ENCODE data around the gene VMP1.

Gene VMP1

DNA sequence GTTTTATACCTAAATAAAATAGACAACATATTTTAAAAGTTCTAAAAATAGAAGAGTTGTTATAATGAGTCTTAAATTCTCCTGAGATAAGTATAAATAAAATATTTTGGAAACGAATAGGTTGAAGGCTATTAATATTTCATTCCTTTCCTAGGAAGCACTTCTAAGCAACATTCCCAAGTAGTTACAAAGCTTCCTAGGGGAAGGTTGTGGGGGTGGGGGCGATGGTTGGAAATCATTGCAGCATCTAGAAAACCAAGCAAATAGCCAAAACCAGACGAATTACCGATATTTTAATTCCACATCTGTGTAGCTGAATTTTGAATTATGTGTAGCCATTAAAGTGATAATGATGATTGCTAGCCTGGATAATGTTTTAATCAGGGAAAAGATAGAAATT is 27.1 kb upstream of the VMP1 start:
- CTCF ChIA-PET = no interaction called here
- POLR2A ChIA-PET = no interaction called here
- Histone ChIP-seq H3K4me3 (ENCODE audit: low read depth, low read length) (no peak overlapping the region), H3K9me3 (ENCODE audit: control insufficient read depth, insufficient read depth, low read depth, low read length) (no peaks in the 10 kb centered on the region), H3K4me1 (ENCODE audit: control insufficient read depth, insufficient read depth, low read length) (no peaks in the 10 kb centered on the region), H3K36me3 (ENCODE audit: control insufficient read depth in 2 of 2, insufficient read depth in 1 of 2, low read length in 2 of 2) (peaks cover 98 to 99% of the 10 kb centered on the region in 2 experiments), H3K27ac (ENCODE audit: extremely low read depth, low read depth, low read length) (no peak overlapping the region)
- TF ChIP-seq, protein P1, sequence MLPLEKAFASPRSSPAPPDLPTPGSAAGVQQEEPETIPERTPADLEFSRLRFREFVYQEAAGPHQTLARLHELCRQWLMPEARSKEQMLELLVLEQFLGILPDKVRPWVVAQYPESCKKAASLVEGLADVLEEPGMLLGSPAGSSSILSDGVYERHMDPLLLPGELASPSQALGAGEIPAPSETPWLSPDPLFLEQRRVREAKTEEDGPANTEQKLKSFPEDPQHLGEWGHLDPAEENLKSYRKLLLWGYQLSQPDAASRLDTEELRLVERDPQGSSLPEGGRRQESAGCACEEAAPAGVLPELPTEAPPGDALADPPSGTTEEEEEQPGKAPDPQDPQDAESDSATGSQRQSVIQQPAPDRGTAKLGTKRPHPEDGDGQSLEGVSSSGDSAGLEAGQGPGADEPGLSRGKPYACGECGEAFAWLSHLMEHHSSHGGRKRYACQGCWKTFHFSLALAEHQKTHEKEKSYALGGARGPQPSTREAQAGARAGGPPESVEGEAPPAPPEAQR (tag by site-specific recombination; IDR thresholded peaks at IDR 0.05) = no peak
- TF ChIP-seq, protein P2, sequence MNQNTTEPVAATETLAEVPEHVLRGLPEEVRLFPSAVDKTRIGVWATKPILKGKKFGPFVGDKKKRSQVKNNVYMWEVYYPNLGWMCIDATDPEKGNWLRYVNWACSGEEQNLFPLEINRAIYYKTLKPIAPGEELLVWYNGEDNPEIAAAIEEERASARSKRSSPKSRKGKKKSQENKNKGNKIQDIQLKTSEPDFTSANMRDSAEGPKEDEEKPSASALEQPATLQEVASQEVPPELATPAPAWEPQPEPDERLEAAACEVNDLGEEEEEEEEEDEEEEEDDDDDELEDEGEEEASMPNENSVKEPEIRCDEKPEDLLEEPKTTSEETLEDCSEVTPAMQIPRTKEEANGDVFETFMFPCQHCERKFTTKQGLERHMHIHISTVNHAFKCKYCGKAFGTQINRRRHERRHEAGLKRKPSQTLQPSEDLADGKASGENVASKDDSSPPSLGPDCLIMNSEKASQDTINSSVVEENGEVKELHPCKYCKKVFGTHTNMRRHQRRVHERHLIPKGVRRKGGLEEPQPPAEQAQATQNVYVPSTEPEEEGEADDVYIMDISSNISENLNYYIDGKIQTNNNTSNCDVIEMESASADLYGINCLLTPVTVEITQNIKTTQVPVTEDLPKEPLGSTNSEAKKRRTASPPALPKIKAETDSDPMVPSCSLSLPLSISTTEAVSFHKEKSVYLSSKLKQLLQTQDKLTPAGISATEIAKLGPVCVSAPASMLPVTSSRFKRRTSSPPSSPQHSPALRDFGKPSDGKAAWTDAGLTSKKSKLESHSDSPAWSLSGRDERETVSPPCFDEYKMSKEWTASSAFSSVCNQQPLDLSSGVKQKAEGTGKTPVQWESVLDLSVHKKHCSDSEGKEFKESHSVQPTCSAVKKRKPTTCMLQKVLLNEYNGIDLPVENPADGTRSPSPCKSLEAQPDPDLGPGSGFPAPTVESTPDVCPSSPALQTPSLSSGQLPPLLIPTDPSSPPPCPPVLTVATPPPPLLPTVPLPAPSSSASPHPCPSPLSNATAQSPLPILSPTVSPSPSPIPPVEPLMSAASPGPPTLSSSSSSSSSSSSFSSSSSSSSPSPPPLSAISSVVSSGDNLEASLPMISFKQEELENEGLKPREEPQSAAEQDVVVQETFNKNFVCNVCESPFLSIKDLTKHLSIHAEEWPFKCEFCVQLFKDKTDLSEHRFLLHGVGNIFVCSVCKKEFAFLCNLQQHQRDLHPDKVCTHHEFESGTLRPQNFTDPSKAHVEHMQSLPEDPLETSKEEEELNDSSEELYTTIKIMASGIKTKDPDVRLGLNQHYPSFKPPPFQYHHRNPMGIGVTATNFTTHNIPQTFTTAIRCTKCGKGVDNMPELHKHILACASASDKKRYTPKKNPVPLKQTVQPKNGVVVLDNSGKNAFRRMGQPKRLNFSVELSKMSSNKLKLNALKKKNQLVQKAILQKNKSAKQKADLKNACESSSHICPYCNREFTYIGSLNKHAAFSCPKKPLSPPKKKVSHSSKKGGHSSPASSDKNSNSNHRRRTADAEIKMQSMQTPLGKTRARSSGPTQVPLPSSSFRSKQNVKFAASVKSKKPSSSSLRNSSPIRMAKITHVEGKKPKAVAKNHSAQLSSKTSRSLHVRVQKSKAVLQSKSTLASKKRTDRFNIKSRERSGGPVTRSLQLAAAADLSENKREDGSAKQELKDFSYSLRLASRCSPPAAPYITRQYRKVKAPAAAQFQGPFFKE (tag by site-specific recombination; IDR thresholded peaks at IDR 0.05; ENCODE audit: borderline replicate concordance) = no peak
- TF ChIP-seq ZNF777 (tag by site-specific recombination; IDR thresholded peaks at IDR 0.05; ENCODE audit: borderline replicate concordance) (no peak), ZNF585B (tag by site-specific recombination; IDR thresholded peaks at IDR 0.05) (no peak), ZNF341 (tag by site-specific recombination; IDR thresholded peaks at IDR 0.05; ENCODE audit: low read depth) (no peak)
- TF ChIP-seq, protein P3, sequence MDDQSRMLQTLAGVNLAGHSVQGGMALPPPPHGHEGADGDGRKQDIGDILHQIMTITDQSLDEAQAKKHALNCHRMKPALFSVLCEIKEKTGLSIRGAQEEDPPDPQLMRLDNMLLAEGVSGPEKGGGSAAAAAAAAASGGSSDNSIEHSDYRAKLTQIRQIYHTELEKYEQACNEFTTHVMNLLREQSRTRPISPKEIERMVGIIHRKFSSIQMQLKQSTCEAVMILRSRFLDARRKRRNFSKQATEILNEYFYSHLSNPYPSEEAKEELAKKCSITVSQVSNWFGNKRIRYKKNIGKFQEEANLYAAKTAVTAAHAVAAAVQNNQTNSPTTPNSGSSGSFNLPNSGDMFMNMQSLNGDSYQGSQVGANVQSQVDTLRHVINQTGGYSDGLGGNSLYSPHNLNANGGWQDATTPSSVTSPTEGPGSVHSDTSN (CRISPR knock-in tag; IDR thresholded peaks at IDR 0.05) = no peak

DNA sequence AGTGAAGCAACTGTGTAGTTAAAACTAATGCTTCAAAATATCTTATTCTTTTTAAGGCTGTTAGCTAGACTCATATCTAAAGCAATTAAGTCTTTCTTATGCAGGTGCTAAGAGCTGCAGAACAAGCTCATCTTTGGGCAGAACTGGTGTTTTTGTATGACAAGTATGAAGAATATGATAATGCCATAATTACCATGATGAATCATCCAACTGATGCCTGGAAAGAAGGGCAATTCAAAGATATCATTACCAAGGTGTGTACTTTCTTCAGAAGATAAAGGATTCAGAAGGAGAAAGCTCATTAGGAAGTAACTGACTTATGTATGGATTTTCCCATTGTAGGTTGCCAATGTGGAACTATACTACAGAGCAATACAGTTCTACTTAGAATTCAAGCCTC is 24.2 kb upstream of the VMP1 start:
- peaks cover 97 to 98% of the 10 kb centered on the region in 2 experiments for H3K36me3 ChIP-seq (ENCODE audit: control insufficient read depth in 2 of 2, insufficient read depth in 1 of 2, low read length in 2 of 2)
- CTCF ChIA-PET = interaction anchor here (1.0 to 1.5 kb wide), 3 partner anchors 12 to 372 kb away, joined by 3 to 6 read pairs (median 5); no protein-coding TSS in a partner anchor
- POLR2A ChIA-PET = interaction anchor here (0.7 to 1.3 kb wide), 3 partner anchors 13 to 64 kb away, joined by 3 to 5 read pairs (median 3); partner anchors contain the start of genes CLTC, PTRH2 and VMP1
- H3K9me3 ChIP-seq (ENCODE audit: control insufficient read depth, insufficient read depth, low read depth, low read length) = no peaks in the 10 kb centered on the region
- no peak overlapping the region for H3K27ac ChIP-seq (ENCODE audit: extremely low read depth, low read depth, low read length)
- H3K4me1 ChIP-seq (ENCODE audit: control insufficient read depth, insufficient read depth, low read length) = no peaks in the 10 kb centered on the region
- no peak overlapping the region for H3K4me3 ChIP-seq (ENCODE audit: low read depth, low read length)
- TF ChIP-seq TRIM28 (IDR thresholded peaks at IDR 0.05; ENCODE audit: borderline replicate concordance, low read length) = no peak
- no peak for TF ChIP-seq ZNF10 (tag by site-specific recombination; IDR thresholded peaks at IDR 0.05)
- no peak for TF ChIP-seq FEZF1 (tag by site-specific recombination; IDR thresholded peaks at IDR 0.05)
- no peak for TF ChIP-seq SCRT2 (tag by site-specific recombination; IDR thresholded peaks at IDR 0.05)
- no peak for TF ChIP-seq ZNF302 (tag by site-specific recombination; IDR thresholded peaks at IDR 0.05; ENCODE audit: low read depth)
- TF ChIP-seq ZNF184 (tag by site-specific recombination; IDR thresholded peaks at IDR 0.05) = no peak
- TF ChIP-seq, protein P4, sequence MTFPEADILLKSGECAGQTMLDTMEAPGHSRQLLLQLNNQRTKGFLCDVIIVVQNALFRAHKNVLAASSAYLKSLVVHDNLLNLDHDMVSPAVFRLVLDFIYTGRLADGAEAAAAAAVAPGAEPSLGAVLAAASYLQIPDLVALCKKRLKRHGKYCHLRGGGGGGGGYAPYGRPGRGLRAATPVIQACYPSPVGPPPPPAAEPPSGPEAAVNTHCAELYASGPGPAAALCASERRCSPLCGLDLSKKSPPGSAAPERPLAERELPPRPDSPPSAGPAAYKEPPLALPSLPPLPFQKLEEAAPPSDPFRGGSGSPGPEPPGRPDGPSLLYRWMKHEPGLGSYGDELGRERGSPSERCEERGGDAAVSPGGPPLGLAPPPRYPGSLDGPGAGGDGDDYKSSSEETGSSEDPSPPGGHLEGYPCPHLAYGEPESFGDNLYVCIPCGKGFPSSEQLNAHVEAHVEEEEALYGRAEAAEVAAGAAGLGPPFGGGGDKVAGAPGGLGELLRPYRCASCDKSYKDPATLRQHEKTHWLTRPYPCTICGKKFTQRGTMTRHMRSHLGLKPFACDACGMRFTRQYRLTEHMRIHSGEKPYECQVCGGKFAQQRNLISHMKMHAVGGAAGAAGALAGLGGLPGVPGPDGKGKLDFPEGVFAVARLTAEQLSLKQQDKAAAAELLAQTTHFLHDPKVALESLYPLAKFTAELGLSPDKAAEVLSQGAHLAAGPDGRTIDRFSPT (tag by site-specific recombination; IDR thresholded peaks at IDR 0.05) = no peak
- TF ChIP-seq ZNF426 (tag by site-specific recombination; IDR thresholded peaks at IDR 0.05) = no peak
- TF ChIP-seq, protein P5, sequence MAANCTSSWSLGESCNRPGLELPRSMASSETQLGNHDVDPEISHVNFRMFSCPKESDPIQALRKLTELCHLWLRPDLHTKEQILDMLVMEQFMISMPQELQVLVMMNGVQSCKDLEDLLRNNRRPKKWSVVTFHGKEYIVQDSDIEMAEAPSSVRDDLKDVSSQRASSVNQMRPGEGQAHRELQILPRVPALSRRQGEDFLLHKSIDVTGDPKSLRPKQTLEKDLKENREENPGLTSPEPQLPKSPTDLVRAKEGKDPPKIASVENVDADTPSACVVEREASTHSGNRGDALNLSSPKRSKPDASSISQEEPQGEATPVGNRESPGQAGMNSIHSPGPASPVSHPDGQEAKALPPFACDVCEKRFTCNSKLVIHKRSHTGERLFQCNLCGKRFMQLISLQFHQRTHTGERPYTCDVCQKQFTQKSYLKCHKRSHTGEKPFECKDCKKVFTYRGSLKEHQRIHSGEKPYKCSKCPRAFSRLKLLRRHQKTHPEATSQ (tag by site-specific recombination; IDR thresholded peaks at IDR 0.05) = no peak
- no peak for TF ChIP-seq OSR2 (tag by site-specific recombination; IDR thresholded peaks at IDR 0.05)
- no peak for TF ChIP-seq ZSCAN23 (tag by site-specific recombination; IDR thresholded peaks at IDR 0.05)
- TF ChIP-seq IKZF3 (tag by site-specific recombination; IDR thresholded peaks at IDR 0.05) = no peak
- TF ChIP-seq TCF7L2 (IDR thresholded peaks at IDR 0.05; ENCODE audit: borderline replicate concordance, low read depth, low read length) = no peak
- TF ChIP-seq, protein P6, sequence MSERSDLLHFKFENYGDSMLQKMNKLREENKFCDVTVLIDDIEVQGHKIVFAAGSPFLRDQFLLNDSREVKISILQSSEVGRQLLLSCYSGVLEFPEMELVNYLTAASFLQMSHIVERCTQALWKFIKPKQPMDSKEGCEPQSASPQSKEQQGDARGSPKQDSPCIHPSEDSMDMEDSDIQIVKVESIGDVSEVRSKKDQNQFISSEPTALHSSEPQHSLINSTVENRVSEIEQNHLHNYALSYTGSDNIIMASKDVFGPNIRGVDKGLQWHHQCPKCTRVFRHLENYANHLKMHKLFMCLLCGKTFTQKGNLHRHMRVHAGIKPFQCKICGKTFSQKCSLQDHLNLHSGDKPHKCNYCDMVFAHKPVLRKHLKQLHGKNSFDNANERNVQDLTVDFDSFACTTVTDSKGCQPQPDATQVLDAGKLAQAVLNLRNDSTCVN (tag by site-specific recombination; optimal IDR thresholded peaks at IDR 0.05) = no peak
- TF ChIP-seq ZNF510 (tag by site-specific recombination; IDR thresholded peaks at IDR 0.05; ENCODE audit: insufficient replicate concordance) = no peak
